CD4-positive, alpha-beta memory T cell (primary cell): ENCODE measurements around the gene CD177. TPM values are rescaled to one million over a fixed set of nuclear protein-coding genes. Genes with fewer than 3 reads are reported as not detected.
"Not testable (repeated sequence)": the region's sequence is repeated elsewhere in the genome, so short reads cannot be mapped to it uniquely, and the experiment has no call there.

ENCODE experiments used
- CTCF ChIA-PET: fragments of 350-600 bp; sonication (Branson Sonifier 250); formaldehyde crosslinking; loops from one replicate; lab custom pipeline; 2021; ENCODE audit warnings: inconsistent platforms; ENCODE audit not compliant: partially characterized antibody; lab: Charles Lee
- POLR2A ChIA-PET: fragments of 350-600 bp; sonication (Branson Sonifier 250); formaldehyde crosslinking; loops from one replicate; lab custom pipeline; 2021; ENCODE audit not compliant: partially characterized antibody; lab: Charles Lee
- DNase-seq, 5 donors: peaks; one replicate each; pipeline versions ENCODE4 v3.0.0 to v3.0.0-alpha.2; 2020 to 2022; ENCODE audit warnings: mixed read lengths in 1 of 5
- H3K27ac ChIP-seq: one replicate; pipeline ENCODE4 v1.7.0; 2013; ENCODE audit warnings: low read depth, low read length
- H3K27me3 ChIP-seq: 2 replicates; pipeline ENCODE4 v1.7.0; 2013; ENCODE audit warnings: mild to moderate bottlenecking, low read length, moderate library complexity; ENCODE audit not compliant: insufficient read depth
- H3K36me3 ChIP-seq: 2 replicates; pipeline ENCODE4 v1.7.0; 2013; ENCODE audit warnings: mild to moderate bottlenecking, low read length, moderate library complexity; ENCODE audit not compliant: insufficient read depth
- H3K4me1 ChIP-seq: 2 replicates; pipeline ENCODE4 v1.7.0; 2013; ENCODE audit warnings: mild to moderate bottlenecking, low read length, moderate library complexity; ENCODE audit not compliant: insufficient read depth
- H3K4me3 ChIP-seq, 2 donors: one replicate each; pipeline ENCODE4 v1.7.0; 2013; ENCODE audit warnings: low read length in 2 of 2, mild to moderate bottlenecking in 1 of 2
- H3K9me3 ChIP-seq, 2 donors: one replicate each; pipeline ENCODE4 v1.7.0; 2013; ENCODE audit warnings: low read length in 2 of 2, control low read depth in 1 of 2; ENCODE audit not compliant: control insufficient read depth in 1 of 2
- H3K27ac Mint-ChIP-seq, 7 donors: one replicate each; pipeline ENCODE4 v1.8.0; 2020 to 2021; ENCODE audit warnings: mixed read lengths in 7 of 7, mild to moderate bottlenecking in 6 of 7, inconsistent platforms in 3 of 7, moderate library complexity in 3 of 7
- H3K27me3 Mint-ChIP-seq, 2 donors: one replicate each; pipeline ENCODE4 v1.8.0; 2020 to 2021; ENCODE audit warnings: mixed read lengths in 2 of 2
- H3K36me3 Mint-ChIP-seq, 2 donors: one replicate each; pipeline ENCODE4 v1.8.0; 2020 to 2021; ENCODE audit warnings: mixed read lengths in 2 of 2, inconsistent platforms in 1 of 2, mild to moderate bottlenecking in 1 of 2
- H3K4me1 Mint-ChIP-seq, 4 donors: one replicate each; pipeline ENCODE4 v1.8.0; 2020 to 2021; ENCODE audit warnings: mixed read lengths in 4 of 4, mild to moderate bottlenecking in 1 of 4
- H3K4me3 Mint-ChIP-seq, 8 donors: one replicate each; pipeline ENCODE4 v1.8.0; 2020 to 2021; ENCODE audit warnings: mixed read lengths in 8 of 8, mild to moderate bottlenecking in 7 of 8, moderate library complexity in 6 of 8, inconsistent platforms in 3 of 8
- H3K9me3 Mint-ChIP-seq, 8 donors: one replicate each; pipeline ENCODE4 v1.8.0; 2020 to 2021; ENCODE audit warnings: mixed read lengths in 8 of 8, mild to moderate bottlenecking in 5 of 8, inconsistent platforms in 3 of 8, moderate library complexity in 1 of 8
- intact Hi-C: fragments of 100-400 bp; cut with micrococcal nuclease; formaldehyde crosslinking; loops from one replicate; pipeline ENCODE4 v1.15.1; 2023
- polyA plus RNA-seq, 2 donors: library from polyadenylated mRNA; unstranded; fragments of 300-500 nt; fragmentation: Illumina TruSeq; gene quantifications; one replicate each; pipeline ENCODE4 v1.2.3, GENCODE V29; 2021
- total RNA-seq, 2 experiments: library from RNA; stranded (reverse); gene quantifications; one replicate each; pipeline ENCODE4 v1.2.3, GENCODE V29; 2021

The CD177 gene
- total and polyA plus RNA-seq, 4 experiments from 2014 or later: not detected

GRCh38 chr19:43336508-43336907 is 17.0 kb upstream of the CD177 start:
- DNase-seq, H3K4me3 ChIP-seq, H3K36me3 ChIP-seq, H3K36me3 Mint-ChIP-seq, intact Hi-C loops, H3K27ac Mint-ChIP-seq, H3K4me3 Mint-ChIP-seq, H3K4me1 Mint-ChIP-seq, H3K27me3 ChIP-seq, H3K9me3 Mint-ChIP-seq, H3K4me1 ChIP-seq, H3K9me3 ChIP-seq, CTCF ChIA-PET, H3K27ac ChIP-seq, POLR2A ChIA-PET: not testable (repeated sequence)
- peaks cover 13 to 29% of the 10 kb centered on the region in 2 donors for H3K27me3 Mint-ChIP-seq

DNA sequence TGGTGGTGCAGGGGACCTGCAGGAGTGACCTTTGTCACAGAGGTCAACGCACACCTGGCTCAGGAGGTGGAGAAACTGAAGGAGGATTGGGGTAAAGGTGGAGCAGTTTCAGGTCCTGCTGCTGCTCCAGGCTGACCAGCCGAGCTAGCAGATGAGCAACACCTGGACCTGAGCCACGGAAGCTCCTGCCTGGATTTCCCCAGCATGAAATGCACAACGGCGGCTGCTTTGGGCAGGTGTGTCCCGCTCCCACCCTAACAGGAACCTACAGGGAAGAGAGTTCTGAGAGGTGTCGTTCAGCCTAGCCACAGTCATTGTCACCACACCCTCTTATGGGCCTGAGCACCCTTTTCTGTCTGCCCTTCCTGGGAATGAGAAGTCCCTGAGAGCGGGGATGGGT is 15.7 kb upstream of the CD177 start:
- no peaks in the 10 kb centered on the region for H3K36me3 Mint-ChIP-seq
- ChIA-PET CTCF (no interaction called here), POLR2A (no interaction called here)
- H3K27me3 Mint-ChIP-seq: peaks cover 21 to 29% of the 10 kb centered on the region in 2 donors
- Histone ChIP-seq H3K9me3 (no peaks in the 10 kb centered on the region), H3K4me3 (no peak overlapping the region), H3K4me1 (no peaks in the 10 kb centered on the region), H3K27me3 (no peaks in the 10 kb centered on the region), H3K36me3 (no peaks in the 10 kb centered on the region), H3K27ac (no peak overlapping the region)
- H3K4me1 Mint-ChIP-seq: peaks cover 0 to 3% (median 0%) of the 10 kb centered on the region in 4 donors
- intact Hi-C loops: no loop called here
- DNase-seq: no peak
- no peak overlapping the region for H3K4me3 Mint-ChIP-seq
- no peak overlapping the region for H3K27ac Mint-ChIP-seq
- no peaks in the 10 kb centered on the region for H3K9me3 Mint-ChIP-seq

- Mint-ChIP-seq H3K36me3 (no peaks in the 10 kb centered on the region), H3K4me1 (peaks cover 0 to 2% (median 0%) of the 10 kb centered on the region in 4 donors), H3K27me3 (peaks cover 21 to 30% of the 10 kb centered on the region in 2 donors), H3K27ac (no peak overlapping the region), H3K4me3 (no peak overlapping the region), H3K9me3 (no peaks in the 10 kb centered on the region)
- H3K27me3 ChIP-seq: no peaks in the 10 kb centered on the region
- no peaks in the 10 kb centered on the region for H3K4me1 ChIP-seq
- no peak for DNase-seq
- H3K4me3 ChIP-seq: no peak overlapping the region
- ChIA-PET CTCF (no interaction called here), POLR2A (no interaction called here)
- no peak overlapping the region for H3K27ac ChIP-seq
- no peaks in the 10 kb centered on the region for H3K36me3 ChIP-seq
- no peaks in the 10 kb centered on the region for H3K9me3 ChIP-seq
- intact Hi-C loops: no loop called here
These were observed 15.0 kb upstream of the CD177 start for GRCh38 chr19:43338530-43338929.

DNA sequence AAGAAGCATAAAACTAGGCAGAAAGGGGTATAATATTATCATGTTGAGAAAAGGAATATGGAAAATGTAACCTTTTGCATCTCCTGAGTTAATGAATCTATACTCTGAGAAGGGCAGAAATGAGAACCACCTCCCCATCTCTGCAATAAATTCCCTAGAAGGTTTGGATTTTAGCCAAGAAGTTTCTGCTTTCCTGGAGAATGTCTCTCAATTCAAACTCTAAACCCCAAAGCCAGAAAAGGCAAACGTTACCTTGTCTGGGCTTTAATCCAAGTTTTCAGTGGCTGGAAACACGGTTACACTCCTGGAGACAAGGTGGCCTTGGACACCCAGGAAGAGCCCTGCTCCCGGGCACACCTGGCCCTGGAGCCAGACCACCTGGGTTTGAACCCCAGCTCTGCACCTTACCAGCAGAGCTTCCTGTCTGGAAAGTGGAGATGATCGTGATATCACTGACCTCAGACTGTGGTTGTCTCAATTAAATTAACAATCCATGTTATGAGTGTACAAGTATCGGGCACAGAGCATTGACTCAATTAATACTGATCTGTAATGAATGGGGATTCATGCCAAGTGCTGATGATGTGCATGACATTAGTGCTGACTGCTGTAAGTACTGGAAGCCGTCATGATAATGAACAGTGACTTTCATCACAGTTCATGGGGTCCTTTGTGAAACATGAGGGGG is 14.1 kb upstream of the CD177 start:
- DNase-seq, H3K4me3 ChIP-seq, H3K27ac ChIP-seq, intact Hi-C loops, POLR2A ChIA-PET, H3K36me3 ChIP-seq, H3K9me3 ChIP-seq, H3K36me3 Mint-ChIP-seq, H3K4me1 ChIP-seq, H3K4me1 Mint-ChIP-seq, H3K9me3 Mint-ChIP-seq, H3K27ac Mint-ChIP-seq, H3K27me3 ChIP-seq, H3K4me3 Mint-ChIP-seq, CTCF ChIA-PET: not testable (repeated sequence)
- H3K27me3 Mint-ChIP-seq: peaks cover 21 to 29% of the 10 kb centered on the region in 2 donors

DNA sequence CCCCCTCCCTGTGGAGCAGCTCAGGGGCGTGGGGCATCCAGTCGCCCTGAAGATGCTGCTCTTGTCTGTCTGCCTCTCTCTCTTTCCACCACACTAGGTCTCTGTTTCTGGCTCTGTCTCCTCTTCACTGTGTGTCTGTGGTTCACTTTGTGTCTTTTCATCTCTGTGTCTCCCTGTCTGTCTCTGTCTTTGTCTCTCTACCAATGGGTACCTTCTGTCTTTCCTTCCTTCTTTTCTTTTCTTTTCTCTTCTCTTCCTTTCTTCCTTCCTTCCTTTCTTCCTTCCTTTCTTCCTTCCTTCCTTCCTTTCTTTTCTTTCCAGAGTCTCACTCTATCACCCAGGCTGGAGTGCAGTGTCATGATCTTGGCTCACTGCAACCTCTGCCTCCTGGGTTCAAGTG is 13.4 kb upstream of the CD177 start:
- H3K36me3 Mint-ChIP-seq, H3K4me1 ChIP-seq, H3K4me3 Mint-ChIP-seq, H3K9me3 ChIP-seq, H3K9me3 Mint-ChIP-seq, H3K27ac ChIP-seq, POLR2A ChIA-PET, H3K27ac Mint-ChIP-seq, H3K27me3 ChIP-seq, H3K4me1 Mint-ChIP-seq, CTCF ChIA-PET, H3K36me3 ChIP-seq, DNase-seq, H3K4me3 ChIP-seq, intact Hi-C loops: not testable (repeated sequence)
- H3K27me3 Mint-ChIP-seq: peaks cover 21 to 29% of the 10 kb centered on the region in 2 donors

- H3K27ac ChIP-seq, POLR2A ChIA-PET, H3K27me3 ChIP-seq, H3K36me3 ChIP-seq, H3K4me3 Mint-ChIP-seq, intact Hi-C loops, H3K36me3 Mint-ChIP-seq, H3K9me3 Mint-ChIP-seq, DNase-seq, H3K9me3 ChIP-seq, H3K4me1 Mint-ChIP-seq, CTCF ChIA-PET, H3K4me1 ChIP-seq, H3K4me3 ChIP-seq, H3K27ac Mint-ChIP-seq: not testable (repeated sequence)
- H3K27me3 Mint-ChIP-seq: peaks cover 21 to 29% of the 10 kb centered on the region in 2 donors
These were observed 12.4 kb upstream of the CD177 start for GRCh38 chr19:43341098-43341497.

DNA sequence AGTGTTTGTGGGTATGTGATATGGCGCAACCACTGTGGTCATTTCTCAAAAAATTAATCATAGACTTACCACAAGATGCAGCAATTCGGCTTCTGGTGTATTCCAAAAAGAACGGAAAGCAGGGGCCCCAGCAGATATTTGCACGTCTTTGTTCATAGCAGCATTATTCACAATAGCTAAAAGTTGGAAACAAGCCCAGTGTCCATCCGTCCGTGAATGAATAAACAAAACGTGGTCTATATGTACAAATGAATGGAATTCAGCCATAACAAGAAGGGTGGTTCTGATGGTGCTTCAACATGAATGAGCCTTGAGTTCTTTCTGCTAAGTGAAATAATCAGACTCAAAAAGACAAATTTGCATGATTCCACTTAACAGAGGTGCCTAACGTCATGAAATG is 11.4 kb upstream of the CD177 start:
- intact Hi-C loops, H3K4me3 Mint-ChIP-seq, H3K4me3 ChIP-seq, H3K27ac ChIP-seq, H3K36me3 Mint-ChIP-seq, H3K27me3 ChIP-seq, POLR2A ChIA-PET, H3K4me1 ChIP-seq, H3K36me3 ChIP-seq, CTCF ChIA-PET, H3K9me3 ChIP-seq, H3K27ac Mint-ChIP-seq, H3K9me3 Mint-ChIP-seq, DNase-seq, H3K4me1 Mint-ChIP-seq: not testable (repeated sequence)
- H3K27me3 Mint-ChIP-seq: peaks cover 21 to 26% of the 10 kb centered on the region in 2 donors
